Activated gamma-delta T cell treated with anti-CD3 and anti-CD28 coated beads, Interleukin-2, amount 50 U/mL, for 16 hours (primary cell): Measurements from ENCODE around the gene ENPP7.
"Not testable (repeated sequence)": the region's sequence is repeated elsewhere in the genome, so short reads cannot be mapped to it uniquely, and the experiment has no call there.

Experiments
- DNase-seq: peaks from one replicate; pipeline ENCODE4 v3.0.0-alpha.2; 2020; ENCODE audit warnings: low read depth

ENPP7 gene

DNA sequence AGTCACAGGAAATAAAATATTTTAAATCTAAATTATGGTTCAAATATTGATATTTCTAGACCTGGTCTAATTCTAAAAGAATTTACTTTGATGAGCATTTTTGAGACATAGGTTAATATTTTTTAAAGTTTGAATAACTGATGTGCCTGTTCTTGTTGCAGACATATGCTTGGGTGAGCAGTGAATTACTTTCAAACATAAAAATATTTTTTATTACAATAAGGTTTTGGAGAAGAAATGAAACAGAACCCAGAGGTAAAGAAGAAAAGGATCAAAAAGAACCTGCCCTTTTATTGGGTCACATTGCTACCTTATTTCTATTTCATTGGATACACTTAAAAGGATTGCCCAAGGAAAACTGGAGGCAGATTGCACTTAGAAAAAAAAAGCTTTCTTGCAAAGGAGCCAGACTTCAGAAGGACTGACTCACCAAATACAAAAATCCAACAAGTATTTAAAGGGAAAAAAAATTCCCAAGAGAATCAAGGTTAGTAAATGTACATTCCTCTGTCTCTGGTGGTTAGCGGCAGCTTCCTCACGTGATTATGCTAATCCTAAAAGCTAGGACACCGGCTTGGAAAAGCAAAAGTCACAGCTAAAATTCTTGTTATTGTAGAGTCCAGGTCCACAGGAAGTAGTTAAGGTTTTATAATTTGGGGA, 18.5 kb downstream of the ENPP7 start:
- DNase-seq, result no peak

DNA sequence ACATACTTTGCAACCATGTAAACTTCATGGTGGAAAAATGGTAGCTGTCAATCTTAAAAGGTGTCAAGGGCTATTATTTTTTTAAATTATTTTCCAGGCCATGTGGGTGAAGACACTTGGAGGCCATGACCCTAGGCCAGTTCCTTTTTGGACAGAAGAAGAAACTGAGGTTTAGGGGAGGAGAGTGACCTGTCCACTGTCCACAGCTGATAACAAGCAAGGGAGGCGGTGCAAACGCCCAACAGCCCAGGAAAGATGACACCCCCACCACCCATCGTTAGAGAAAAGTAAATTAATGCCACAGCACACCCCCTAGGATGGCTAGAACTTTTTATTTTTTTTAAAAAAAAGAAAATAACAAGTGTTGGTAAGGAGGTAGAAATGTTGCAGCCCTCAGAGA, 19.2 kb downstream of the ENPP7 start:
- DNase-seq, result no peak

DNA sequence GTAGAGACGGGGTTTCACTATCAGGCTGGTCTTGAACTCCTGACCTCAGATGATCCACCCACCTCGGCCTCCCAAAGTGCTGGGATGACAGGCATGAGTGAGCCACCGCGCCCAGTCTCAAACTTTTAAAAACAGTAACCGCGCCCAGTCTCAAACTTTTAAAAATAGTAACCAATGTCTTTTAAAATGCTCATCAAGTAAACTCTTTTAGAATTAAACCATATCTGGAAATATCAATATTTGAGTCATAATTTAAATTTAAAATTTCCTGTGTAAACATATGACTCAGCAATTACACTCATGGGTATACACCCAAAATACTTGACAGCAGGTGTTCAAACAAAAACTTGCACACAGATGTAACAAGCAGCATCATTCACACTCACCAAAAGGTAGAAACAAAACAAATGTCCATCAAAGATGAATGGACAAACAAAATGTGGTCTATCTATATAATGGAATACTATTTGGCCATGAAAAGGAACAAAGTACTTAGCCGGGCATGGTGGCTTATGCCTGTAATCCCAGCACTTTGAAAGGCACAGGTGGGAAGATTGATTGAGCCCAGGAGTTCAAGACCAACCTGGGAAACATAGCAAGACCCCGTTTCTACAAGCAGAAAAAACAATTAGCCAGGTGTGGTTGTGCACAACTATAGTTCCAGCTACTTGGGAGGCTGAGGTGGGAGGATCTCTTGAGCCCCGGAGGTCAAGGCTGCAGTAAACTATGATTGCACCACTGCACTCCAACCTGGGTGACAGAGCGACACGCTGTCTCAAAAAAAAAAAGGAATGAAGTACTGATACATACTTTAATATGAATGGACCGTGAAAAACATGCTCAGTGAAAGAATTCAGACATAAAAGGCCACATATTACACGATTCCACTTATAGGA, 20.2 kb downstream of the ENPP7 start:
- no peak for DNase-seq

DNA sequence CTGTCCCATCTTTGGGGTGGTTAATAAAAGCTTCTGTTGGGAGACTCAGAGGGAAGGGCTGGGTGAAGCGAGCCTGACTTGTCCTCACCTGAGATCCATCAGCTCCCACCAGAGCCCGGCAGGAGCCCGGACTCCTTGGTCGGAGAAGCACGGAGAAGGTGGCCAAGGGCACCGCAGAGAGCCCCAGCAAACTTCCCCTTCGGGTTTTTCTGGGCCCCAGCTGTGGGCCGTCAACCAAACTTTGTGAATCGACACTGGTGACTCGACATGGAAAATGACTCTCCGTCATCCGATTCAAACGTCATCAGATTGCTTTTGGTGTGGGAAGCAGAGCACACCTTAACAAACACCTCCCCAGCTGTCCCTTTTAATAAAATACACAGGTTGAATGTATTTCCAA, 21.4 kb downstream of the ENPP7 start:
- DNase-seq, result no peak

DNA sequence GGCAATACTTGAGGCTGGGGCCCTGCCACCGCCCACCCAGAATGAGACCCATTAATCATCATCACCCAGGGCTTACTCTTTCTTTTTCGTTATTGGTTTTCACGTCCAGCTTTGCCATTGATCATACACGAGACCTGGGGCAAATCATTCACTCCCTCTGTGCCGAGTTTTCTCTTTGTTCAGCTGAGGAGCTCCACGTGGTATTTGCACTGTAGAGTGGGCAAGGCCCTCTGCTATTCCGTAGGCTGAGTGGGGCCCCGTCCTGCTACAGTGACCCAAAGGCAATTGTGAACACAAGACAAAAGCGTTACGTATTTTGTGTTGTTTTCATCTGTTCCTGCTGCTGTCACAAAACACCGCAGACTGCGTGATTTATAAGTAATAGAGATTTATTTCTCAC, 23.6 kb downstream of the ENPP7 start:
- no peak for DNase-seq

DNA sequence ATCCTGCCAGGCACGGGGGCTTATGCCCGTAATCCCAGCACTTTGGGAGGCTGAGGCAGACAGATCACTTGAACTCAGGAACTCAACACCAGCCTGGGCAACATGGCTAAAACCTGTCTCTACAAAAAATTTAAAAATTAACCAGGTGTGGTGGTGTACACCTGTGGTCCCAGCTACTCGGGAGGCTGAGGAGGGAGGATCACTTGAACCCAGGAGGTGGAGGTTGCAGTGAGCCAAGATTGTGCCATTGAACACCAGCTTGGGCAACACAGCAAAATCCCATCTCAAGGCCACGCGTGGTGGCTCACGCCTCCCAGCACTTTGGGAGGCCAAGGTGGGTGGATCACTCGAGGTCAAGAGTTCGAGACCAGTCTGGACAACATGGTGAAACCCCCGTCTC, 24.2 kb downstream of the ENPP7 start:
- DNase-seq, result not testable (repeated sequence)

DNA sequence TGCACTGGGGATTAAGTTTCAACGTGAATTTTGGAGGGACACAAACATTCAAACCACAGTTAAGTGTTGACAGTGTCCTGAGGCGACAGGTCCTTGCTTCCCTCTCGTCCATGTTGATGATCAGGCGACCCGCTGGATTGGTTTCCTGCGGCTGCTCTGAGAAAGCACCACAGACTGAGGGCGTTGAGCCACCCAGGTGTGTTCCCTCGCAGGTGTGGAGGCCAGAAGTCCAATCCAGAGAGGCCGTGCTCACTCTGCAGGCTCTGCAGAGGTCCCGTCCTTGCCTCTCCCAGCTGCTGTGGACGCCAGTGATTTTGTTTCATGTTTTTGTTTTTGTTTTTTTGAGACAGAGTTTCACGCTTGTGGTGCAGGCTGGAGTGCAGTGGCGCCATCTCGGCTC, 24.8 kb downstream of the ENPP7 start:
- DNase-seq, result no peak

DNA sequence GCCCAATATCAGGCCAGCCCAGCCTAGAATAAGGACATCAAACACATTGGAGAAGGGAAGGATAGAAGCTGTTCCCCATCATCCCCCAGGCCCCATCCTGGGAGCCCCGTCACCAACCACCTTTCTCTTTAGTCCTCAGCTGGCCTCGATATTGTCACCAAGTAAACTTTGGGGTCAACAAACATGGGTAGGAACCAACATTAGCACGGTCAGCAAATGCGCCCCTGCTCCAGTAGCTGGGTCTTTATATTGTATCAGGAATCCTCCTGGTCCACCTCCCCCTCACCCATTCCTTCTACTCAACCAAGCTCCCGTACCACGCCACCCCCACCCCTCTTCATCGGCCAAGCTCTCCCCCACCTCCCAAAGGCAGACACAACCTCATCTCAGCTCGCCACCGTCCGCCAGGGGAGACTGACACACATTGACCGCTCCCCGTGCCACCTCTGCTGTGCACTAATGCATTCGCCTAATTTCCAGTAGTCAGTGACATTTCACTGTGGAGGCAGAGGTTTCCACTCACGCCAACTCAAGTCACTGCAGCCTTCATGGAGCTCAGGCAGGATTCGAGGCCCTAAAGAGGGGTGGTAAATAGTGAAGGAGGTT, 26.5 kb downstream of the ENPP7 start:
- DNase-seq, result no peak

DNA sequence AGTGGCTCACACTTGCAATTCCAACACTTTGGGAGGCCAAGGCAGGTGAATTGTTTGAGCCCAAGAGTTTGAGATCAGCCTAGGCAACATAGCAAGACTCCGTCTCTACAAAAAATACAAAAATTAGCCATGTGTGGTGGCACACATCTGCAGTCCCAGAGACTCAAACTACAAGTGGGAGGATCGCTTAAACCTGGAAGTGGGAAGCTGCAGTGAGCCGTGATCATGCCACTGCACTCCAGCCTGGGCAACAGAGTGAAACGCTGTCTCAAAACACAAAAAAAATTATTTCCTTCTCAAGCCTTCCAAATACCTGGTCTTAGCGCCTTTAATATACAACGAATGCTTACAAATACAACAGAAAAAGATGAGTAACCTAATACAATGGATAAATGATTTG, 27.5 kb downstream of the ENPP7 start:
- DNase-seq, result no peak

DNA sequence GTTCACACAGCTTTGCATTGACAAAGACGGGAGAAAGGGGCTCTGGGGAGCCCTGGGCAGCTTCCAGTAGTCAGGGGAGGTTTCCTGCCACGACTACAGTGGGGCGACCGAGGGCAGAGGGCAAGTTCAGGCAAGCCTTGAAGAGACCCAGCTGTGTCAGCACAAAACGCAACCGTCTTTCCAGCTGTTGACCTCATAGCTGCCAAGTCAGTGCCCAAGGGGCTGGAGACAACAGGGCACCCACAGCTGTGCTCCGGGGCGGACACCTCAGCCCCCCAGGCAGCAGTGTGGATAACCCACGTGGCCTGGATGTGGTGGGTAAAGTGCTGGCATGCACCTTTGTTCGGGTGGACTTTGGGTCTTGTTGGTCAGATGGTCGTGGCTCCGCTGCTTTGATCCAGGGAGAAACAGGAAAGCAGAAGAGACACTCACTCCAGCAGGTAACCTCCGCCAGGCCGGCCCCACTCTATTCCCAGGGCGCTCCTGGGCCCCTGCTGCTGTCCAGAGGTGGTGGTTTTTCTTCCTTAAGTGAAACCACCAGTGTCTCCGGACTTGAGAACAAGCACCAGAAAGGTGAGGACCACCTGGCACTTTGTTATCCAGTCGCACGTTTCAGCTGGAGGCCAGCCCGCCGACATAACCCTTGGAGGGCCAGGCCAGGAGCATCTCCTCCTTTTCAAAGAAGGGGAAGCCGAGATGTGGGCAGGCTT, 29.6 kb downstream of the ENPP7 start:
- no peak for DNase-seq

DNA sequence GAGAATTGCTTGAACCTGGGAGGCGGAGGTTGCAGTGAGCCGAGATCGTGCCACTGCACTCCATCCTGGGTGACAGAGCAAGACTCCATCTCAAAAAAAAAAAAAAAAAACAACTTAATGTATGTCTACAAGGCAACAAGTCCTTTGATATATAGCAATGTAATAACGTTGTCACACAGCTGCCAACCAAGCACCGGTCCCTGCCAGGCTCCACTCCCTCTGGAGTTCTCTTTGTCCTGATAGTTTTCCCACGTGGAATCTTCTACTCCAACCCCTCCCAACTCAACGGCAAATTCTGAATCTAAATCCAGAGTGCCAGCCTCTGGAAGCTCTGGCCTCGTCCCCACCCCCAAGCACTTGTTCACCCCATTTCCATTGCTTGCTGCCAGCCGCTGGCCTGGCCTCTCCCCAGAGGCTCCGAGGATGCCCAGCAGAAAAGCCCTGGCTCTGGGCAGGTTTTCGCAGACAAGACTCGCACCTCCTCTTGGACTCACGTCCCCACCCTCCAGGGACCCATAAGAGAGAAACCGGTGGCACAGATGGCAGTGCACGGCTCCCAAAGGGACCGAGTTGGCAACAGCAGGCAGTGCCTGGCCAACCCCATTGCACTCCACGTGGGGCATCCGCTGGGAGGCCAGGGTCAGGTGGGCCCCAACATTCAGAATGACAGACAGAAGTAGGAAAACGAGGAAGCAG, 31.3 kb downstream of the ENPP7 start:
- no peak for DNase-seq

DNA sequence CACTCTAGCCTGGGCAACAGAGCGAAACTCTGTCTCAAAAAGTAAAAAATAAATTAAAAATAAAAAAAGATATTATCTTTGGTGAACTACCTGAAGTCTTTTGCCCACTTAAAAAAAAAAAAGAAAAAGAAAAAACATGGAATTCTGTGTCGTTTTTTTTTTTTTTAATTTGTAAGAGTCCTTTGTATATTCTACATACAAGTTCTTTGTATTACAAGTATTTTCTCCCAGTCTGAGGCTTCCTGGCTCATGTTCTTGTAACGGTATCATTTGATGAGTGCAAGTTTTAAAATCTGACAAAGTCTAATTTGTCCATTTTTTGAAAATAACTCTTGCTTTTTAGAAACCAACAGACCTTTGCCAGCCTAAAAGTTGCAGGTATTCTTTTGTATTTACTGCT, 35.0 kb downstream of the ENPP7 start:
- DNase-seq, result no peak

DNA sequence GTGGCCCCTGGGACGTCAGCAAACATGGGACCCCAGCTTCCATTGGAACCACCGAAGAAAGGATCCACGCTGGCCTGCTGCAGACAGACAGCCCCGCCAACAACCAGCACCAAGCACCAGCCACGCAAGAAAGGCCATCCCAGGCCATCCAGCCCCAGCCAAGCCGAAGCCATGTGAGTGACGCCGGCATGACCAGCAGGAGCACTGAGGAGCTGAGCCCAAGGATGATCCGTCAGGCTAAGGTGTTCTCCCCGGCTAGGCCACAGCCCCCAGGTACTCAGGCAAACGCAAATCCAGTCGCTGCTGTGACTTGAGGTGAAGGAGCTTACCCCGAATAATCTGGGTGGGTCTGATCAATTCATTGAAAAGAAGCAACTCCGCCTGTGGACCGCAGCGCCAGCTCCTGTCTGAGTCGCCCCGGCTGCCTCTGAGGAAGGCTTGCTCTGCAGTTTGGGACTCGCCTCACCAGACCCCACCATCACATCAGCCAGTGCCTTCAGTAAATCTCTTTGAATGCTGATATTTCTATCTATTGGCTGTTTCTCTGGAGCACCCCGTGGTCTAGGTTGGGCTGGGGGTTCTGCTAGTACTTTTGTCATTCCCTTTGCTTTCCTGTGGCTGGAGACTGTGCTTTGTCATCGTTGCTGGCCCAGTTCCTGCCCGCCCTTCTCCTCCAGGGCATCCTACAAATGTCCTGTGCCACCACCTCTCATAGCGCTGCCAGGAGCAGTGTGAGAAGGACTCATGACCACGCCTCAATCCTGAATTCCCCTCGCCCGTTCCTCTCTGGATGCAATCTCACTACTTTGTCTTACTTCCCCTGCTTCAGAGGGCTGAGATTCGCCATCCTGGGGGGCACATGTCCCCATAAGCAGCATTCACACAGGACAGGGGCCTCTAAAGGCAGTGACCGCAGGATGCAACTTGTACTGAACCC, 39.1 kb downstream of the ENPP7 start:
- DNase-seq, result no peak

DNA sequence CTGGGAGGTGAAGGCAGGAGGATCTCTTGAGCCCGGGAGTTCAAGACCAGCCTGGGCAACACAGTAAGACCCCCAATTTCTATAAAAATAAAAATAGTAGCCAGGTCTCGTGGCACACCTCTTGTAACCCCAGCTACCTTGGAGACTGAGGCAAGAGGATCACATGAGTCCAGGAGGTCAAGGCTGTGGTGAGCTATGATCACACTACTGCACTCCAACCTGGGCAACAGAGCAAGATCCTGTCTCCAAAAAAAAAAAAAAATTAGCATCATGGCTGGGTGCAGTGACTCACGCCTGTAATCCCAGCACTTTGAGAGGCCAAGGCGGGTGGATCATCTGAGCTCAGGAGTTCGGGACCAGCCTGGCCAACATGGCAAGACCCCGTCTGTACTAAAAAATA, 40.5 kb downstream of the ENPP7 start:
- DNase-seq, result no peak

DNA sequence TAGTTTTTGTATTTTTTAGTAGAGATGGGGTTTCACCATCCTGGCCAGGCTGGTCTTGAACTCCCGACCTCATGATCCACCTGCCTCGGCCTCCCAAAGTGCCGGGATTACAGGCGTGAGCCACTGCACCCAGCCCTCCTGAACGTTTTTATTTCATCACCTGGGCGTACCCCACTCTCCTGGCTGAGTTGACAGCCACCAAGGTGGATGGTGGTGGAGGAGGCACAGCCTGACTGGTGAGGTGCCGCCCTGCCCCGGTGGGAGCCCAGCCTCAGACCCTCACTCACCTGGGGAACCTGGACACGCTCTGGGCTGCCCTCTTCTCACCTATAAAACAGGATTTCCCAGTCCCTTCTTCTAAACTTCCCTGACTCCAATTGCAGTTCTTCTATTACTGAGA, 42.0 kb downstream of the ENPP7 start:
- DNase-seq, result not testable (repeated sequence)

DNA sequence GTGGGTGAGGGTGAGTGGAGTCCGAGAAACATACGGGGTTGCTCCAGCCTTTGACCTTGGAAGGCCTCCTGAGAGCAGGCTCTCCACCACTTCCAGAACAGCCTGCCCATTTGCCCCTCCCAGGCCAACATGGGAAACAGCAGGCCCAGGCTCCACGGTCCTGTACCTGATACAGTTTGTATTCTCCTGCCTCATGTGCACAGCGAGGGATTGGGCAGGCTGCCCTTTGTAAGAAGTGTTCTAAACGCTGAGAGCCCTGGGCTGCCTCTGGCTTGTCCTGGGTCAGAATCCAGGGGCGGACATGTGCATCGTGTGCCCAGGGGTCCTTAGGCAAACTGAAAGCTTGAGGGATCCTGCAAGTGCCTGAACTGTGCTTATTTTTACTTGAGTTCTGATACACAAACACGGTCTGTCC, 43.8 kb downstream of the ENPP7 start:
- DNase-seq, result no peak

DNA sequence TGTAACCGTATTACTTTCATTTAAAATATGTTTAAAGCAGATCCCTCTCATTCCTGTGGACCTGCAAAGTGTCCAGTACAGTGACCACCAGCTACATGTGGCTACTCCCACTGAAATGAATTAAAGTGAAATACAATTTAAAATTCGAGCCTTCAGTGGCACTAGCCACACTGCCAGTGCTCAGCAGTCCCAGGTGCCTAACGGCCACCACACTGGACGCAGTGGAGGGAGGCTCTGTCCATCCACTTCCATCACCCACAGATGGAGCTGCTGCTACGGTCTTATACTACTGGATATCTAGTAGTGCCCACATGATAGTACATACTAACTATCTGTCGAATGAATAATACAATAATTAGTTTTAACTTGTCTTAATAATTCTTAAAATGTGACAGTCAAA, 44.9 kb downstream of the ENPP7 start:
- no peak for DNase-seq

DNA sequence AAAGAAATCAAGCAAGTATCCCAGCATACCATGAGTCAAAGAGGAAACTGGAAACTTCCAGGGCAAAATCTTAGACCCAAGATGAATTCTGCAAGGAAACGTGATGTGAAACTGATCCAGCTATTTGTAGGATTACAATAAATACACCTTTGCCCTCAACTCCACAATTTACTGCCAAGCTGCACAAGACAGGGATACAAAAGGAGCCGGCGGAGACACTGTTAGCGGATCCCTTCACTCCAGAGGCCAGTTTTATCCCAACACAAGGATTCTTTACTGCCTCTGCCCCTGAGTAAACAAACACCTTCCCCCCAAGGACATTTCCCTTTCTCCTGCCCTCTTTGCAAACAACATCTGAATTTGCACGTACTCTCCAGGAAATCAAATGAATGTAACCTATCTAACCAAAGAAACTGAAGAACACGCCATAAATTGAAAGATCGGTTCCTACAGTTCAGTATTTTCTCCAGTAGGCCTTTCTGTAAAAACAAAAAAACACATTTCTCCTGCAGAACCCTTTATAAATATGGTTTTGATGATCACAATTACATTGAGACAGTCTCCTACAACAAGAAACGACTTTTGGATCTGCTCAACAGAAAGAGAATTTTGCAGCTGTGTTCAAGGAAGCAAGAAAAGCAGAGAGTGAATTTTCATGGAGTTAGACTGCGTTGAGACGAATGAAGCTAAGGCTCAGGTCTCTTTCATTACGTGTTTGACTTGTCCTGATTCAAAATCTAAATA, 45.8 kb downstream of the ENPP7 start:
- no peak for DNase-seq

DNA sequence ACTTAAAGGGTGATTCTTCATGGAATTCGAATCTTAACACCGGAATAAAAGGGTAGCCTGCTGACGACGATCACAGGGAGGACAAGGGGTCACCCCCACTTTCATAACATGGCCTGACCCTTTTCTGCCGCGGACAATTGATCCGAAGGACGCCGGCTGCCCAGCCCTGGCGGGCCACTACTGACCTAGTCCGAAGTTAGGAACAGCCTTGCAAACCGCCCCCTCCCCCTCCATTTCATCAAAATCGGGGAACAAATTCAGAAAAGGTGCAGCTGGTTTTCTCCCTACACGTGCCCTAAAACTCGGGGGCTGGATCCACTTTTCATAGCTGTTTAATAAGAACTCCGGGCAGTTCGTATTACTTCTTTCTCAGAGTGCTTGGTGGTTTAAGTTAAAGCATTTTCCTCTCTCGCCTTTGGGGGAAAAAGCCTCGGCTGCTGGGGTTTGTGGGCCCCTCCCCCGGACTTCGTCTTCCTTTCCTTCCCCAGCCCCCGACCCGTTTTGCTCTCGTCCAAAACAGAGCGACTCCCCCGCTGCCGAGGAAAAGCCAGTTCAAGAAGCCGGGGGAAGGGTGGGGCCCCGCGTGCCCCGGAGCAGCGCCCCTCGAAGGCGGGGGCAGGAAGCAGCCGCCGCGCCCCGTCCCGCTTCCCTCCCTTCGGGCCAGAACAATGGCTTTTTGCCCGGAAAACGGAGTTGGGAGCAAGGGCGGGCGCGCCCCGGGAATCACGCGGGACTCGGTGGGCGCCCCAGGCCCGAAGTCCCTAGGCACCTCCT, 46.6 kb downstream of the ENPP7 start:
- no peak for DNase-seq
